Measurements from ENCODE around the gene PVALEF. TPM values are rescaled to one million over a fixed set of nuclear protein-coding genes. Genes with fewer than 3 reads are reported as not detected.

Gene PVALEF
- total and polyA plus RNA-seq, 2 of the 13 experiments (the other 11 are each of a cell fraction or from before 2014, with no cell fraction given) = 0.18 TPM

GRCh38 chr17:81119223-81120148 lies 45.8 kb upstream of the PVALEF start (continued):
- TF ChIP-seq, protein P1, sequence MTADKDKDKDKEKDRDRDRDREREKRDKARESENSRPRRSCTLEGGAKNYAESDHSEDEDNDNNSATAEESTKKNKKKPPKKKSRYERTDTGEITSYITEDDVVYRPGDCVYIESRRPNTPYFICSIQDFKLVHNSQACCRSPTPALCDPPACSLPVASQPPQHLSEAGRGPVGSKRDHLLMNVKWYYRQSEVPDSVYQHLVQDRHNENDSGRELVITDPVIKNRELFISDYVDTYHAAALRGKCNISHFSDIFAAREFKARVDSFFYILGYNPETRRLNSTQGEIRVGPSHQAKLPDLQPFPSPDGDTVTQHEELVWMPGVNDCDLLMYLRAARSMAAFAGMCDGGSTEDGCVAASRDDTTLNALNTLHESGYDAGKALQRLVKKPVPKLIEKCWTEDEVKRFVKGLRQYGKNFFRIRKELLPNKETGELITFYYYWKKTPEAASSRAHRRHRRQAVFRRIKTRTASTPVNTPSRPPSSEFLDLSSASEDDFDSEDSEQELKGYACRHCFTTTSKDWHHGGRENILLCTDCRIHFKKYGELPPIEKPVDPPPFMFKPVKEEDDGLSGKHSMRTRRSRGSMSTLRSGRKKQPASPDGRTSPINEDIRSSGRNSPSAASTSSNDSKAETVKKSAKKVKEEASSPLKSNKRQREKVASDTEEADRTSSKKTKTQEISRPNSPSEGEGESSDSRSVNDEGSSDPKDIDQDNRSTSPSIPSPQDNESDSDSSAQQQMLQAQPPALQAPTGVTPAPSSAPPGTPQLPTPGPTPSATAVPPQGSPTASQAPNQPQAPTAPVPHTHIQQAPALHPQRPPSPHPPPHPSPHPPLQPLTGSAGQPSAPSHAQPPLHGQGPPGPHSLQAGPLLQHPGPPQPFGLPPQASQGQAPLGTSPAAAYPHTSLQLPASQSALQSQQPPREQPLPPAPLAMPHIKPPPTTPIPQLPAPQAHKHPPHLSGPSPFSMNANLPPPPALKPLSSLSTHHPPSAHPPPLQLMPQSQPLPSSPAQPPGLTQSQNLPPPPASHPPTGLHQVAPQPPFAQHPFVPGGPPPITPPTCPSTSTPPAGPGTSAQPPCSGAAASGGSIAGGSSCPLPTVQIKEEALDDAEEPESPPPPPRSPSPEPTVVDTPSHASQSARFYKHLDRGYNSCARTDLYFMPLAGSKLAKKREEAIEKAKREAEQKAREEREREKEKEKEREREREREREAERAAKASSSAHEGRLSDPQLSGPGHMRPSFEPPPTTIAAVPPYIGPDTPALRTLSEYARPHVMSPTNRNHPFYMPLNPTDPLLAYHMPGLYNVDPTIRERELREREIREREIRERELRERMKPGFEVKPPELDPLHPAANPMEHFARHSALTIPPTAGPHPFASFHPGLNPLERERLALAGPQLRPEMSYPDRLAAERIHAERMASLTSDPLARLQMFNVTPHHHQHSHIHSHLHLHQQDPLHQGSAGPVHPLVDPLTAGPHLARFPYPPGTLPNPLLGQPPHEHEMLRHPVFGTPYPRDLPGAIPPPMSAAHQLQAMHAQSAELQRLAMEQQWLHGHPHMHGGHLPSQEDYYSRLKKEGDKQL (CRISPR knock-in tag; IDR thresholded peaks at IDR 0.05; ENCODE audit: low read depth) = no peak
- 0 out of 2 replicates have a peak, but pooled peaks have one; percentile 15 for TF ChIP-seq HOXA9 (CRISPR knock-in tag; IDR thresholded peaks at IDR 0.05; ENCODE audit: borderline replicate concordance)
- TF ChIP-seq, protein P2, sequence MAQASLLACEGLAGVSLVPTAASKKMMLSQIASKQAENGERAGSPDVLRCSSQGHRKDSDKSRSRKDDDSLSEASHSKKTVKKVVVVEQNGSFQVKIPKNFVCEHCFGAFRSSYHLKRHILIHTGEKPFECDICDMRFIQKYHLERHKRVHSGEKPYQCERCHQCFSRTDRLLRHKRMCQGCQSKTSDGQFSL (CRISPR knock-in tag; IDR thresholded peaks at IDR 0.05) = no peak
- TF ChIP-seq ZBTB14 (CRISPR knock-in tag; IDR thresholded peaks at IDR 0.05) = no peak
- TF ChIP-seq MAX (IDR thresholded peaks at IDR 0.05) = peak; percentile 22; the same call in 1 of the 2 replicates
- TF ChIP-seq GRHL1 (CRISPR knock-in tag; conservative IDR thresholded peaks at IDR 0.05) = no peak
- TF ChIP-seq REPIN1 (CRISPR knock-in tag; IDR thresholded peaks at IDR 0.05; ENCODE audit: borderline replicate concordance, low read depth) = no peak
- TF ChIP-seq PHF5A (CRISPR knock-in tag; IDR thresholded peaks at IDR 0.05; ENCODE audit: low read depth, unreplicated experiment) = no peak
- TF ChIP-seq ZNF496 (CRISPR knock-in tag; IDR thresholded peaks at IDR 0.05; ENCODE audit: insufficient replicate concordance) = no peak
- TF ChIP-seq, protein P3, sequence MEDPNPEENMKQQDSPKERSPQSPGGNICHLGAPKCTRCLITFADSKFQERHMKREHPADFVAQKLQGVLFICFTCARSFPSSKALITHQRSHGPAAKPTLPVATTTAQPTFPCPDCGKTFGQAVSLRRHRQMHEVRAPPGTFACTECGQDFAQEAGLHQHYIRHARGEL (CRISPR knock-in tag; IDR thresholded peaks at IDR 0.05) = no peak
- TF ChIP-seq ZBTB34 (CRISPR knock-in tag; IDR thresholded peaks at IDR 0.05) = no peak
- no peak for TF ChIP-seq ZNF598 (CRISPR knock-in tag; IDR thresholded peaks at IDR 0.05; ENCODE audit: borderline replicate concordance)
- TF ChIP-seq SIX4 (CRISPR knock-in tag; IDR thresholded peaks at IDR 0.05) = no peak
- peak; percentile 43; the same call in 1 of the 2 replicates for TF ChIP-seq HOXA3 (CRISPR knock-in tag; IDR thresholded peaks at IDR 0.05)
- TF ChIP-seq ZNF296 (CRISPR knock-in tag; conservative IDR thresholded peaks at IDR 0.05) = no peak
- TF ChIP-seq ZNF547 (CRISPR knock-in tag; IDR thresholded peaks at IDR 0.05) = no peak
- TF ChIP-seq FLYWCH1 (CRISPR knock-in tag; IDR thresholded peaks at IDR 0.05) = no peak
